HEK293 (cell line): Measurements from ENCODE around the gene ZFHX2.

Source experiments
- BCL11A ChIP-seq: fragments of 450-650 bp; formaldehyde crosslinking; IDR thresholded peaks from 2 replicates; pipeline ENCODE4 v1.5.1; 2016; ENCODE audit warnings: low read depth, missing biosample characterization, missing genetic modification characterization
- EGR2 ChIP-seq: fragments of 450-650 bp; formaldehyde crosslinking; IDR thresholded peaks from 2 replicates; pipeline ENCODE4 v1.5.1; 2016; ENCODE audit warnings: low read depth, missing biosample characterization, missing genetic modification characterization
- GLI2 ChIP-seq: fragments of 450-650 bp; formaldehyde crosslinking; IDR thresholded peaks from 2 replicates; pipeline ENCODE4; 2017; ENCODE audit warnings: missing biosample characterization, missing genetic modification characterization, low read depth, borderline replicate concordance
- GLIS1 ChIP-seq: fragments of 450-650 bp; formaldehyde crosslinking; IDR thresholded peaks from 2 replicates; pipeline ENCODE4 v1.5.1; 2016; ENCODE audit warnings: missing biosample characterization, missing genetic modification characterization
- HOXA7 ChIP-seq: sonication (generic); formaldehyde crosslinking; IDR thresholded peaks from 2 replicates; pipeline ENCODE4 v1.8.1; 2022; ENCODE audit warnings: missing genetic modification reagents, borderline replicate concordance
- HOXC10 ChIP-seq: sonication (generic); formaldehyde crosslinking; IDR thresholded peaks from 2 replicates; pipeline ENCODE4 v1.8.1; 2023; ENCODE audit warnings: mild to moderate bottlenecking, missing genetic modification reagents
- MYNN ChIP-seq: fragments of 450-650 bp; formaldehyde crosslinking; IDR thresholded peaks from 2 replicates; pipeline ENCODE4 v1.5.1; 2016; ENCODE audit warnings: missing biosample characterization, missing genetic modification characterization, borderline replicate concordance
- OVOL3 ChIP-seq: fragments of 450-650 bp; formaldehyde crosslinking; IDR thresholded peaks from 2 replicates; pipeline ENCODE4 v1.5.1; 2016; ENCODE audit warnings: missing biosample characterization, missing genetic modification characterization
- SETDB1 ChIP-seq: IDR thresholded peaks from one replicate; pipeline ENCODE4 v1.6.1; 2017; ENCODE audit warnings: mild to moderate bottlenecking, low read length, moderate library complexity, mixed read lengths; ENCODE audit not compliant: insufficient read length
- ZBTB17 ChIP-seq: fragments of 450-650 bp; formaldehyde crosslinking; IDR thresholded peaks from 2 replicates; pipeline ENCODE4 v1.5.1; 2016; ENCODE audit warnings: missing biosample characterization, missing genetic modification characterization
- ZNF112 ChIP-seq: fragments of 450-650 bp; formaldehyde crosslinking; IDR thresholded peaks from 2 replicates; pipeline ENCODE4 v1.5.0; 2017; ENCODE audit warnings: missing biosample characterization, missing genetic modification characterization
- ZNF114 ChIP-seq: fragments of 450-650 bp; formaldehyde crosslinking; IDR thresholded peaks from 2 replicates; pipeline ENCODE4 v1.5.0; 2017; ENCODE audit warnings: missing biosample characterization, missing genetic modification characterization
- ZNF140 ChIP-seq: fragments of 450-650 bp; formaldehyde crosslinking; IDR thresholded peaks from 2 replicates; pipeline ENCODE4 v1.5.1; 2016; ENCODE audit warnings: missing biosample characterization, missing genetic modification characterization
- ZNF16 ChIP-seq: fragments of 450-650 bp; formaldehyde crosslinking; IDR thresholded peaks from 2 replicates; pipeline ENCODE4 v1.5.1; 2016; ENCODE audit warnings: low read depth, missing biosample characterization, missing genetic modification characterization
- ZNF19 ChIP-seq: fragments of 450-650 bp; formaldehyde crosslinking; IDR thresholded peaks from 2 replicates; pipeline ENCODE4; 2016; ENCODE audit warnings: missing biosample characterization, missing genetic modification characterization, low read depth
- ZNF2 ChIP-seq: fragments of 450-650 bp; formaldehyde crosslinking; IDR thresholded peaks from 2 replicates; pipeline ENCODE4 v1.5.1; 2016; ENCODE audit warnings: missing biosample characterization, missing genetic modification characterization
- ZNF202 ChIP-seq: fragments of 450-650 bp; formaldehyde crosslinking; IDR thresholded peaks from 2 replicates; pipeline ENCODE4 v1.5.1; 2016; ENCODE audit warnings: missing biosample characterization, missing genetic modification characterization, borderline replicate concordance
- ZNF221 ChIP-seq: fragments of 450-650 bp; formaldehyde crosslinking; IDR thresholded peaks from 2 replicates; pipeline ENCODE4 v1.5.1; 2017; ENCODE audit warnings: missing biosample characterization, missing genetic modification characterization, borderline replicate concordance
- ZNF280D ChIP-seq: fragments of 450-650 bp; formaldehyde crosslinking; IDR thresholded peaks from 2 replicates; pipeline ENCODE4 v1.5.1; 2016; ENCODE audit warnings: missing biosample characterization, missing genetic modification characterization
- ZNF398 ChIP-seq: fragments of 450-650 bp; formaldehyde crosslinking; IDR thresholded peaks from 2 replicates; pipeline ENCODE4 v1.5.1; 2017; ENCODE audit warnings: missing biosample characterization, missing genetic modification characterization
- ZNF529 ChIP-seq: fragments of 450-650 bp; formaldehyde crosslinking; IDR thresholded peaks from 2 replicates; pipeline ENCODE4 v1.5.1; 2017; ENCODE audit warnings: missing genetic modification characterization, missing biosample characterization; ENCODE audit not compliant: insufficient replicate concordance
- ZNF548 ChIP-seq: fragments of 450-650 bp; formaldehyde crosslinking; IDR thresholded peaks from 2 replicates; pipeline ENCODE4 v1.5.1; 2016; ENCODE audit warnings: missing biosample characterization, missing genetic modification characterization
- ZNF664 ChIP-seq: fragments of 450-650 bp; formaldehyde crosslinking; IDR thresholded peaks from 2 replicates; pipeline ENCODE4 v1.5.1; 2016; ENCODE audit warnings: missing biosample characterization, missing genetic modification characterization
- ZNF701 ChIP-seq: fragments of 450-650 bp; formaldehyde crosslinking; IDR thresholded peaks from 2 replicates; pipeline ENCODE4 v1.5.1; 2016; ENCODE audit warnings: missing biosample characterization, missing genetic modification characterization
- ZNF747 ChIP-seq: fragments of 450-650 bp; formaldehyde crosslinking; IDR thresholded peaks from 2 replicates; pipeline ENCODE4 v1.5.1; 2016; ENCODE audit warnings: missing biosample characterization, missing genetic modification characterization
- ZNF776 ChIP-seq: fragments of 450-650 bp; formaldehyde crosslinking; IDR thresholded peaks from 2 replicates; pipeline ENCODE4 v1.5.0; 2017; ENCODE audit warnings: missing biosample characterization, missing genetic modification characterization, borderline replicate concordance
- ZNF785 ChIP-seq: fragments of 450-650 bp; formaldehyde crosslinking; IDR thresholded peaks from 2 replicates; pipeline ENCODE4 v1.5.1; 2016; ENCODE audit warnings: missing biosample characterization, missing genetic modification characterization
- ZSCAN23 ChIP-seq: fragments of 450-650 bp; formaldehyde crosslinking; IDR thresholded peaks from 2 replicates; pipeline ENCODE4 v1.5.1; 2016; ENCODE audit warnings: missing biosample characterization, missing genetic modification characterization
- TF ChIP-seq, protein P1 (sequence below): fragments of 450-650 bp; formaldehyde crosslinking; IDR thresholded peaks from 2 replicates; pipeline ENCODE4 v1.5.1; 2017; ENCODE audit warnings: missing biosample characterization, missing genetic modification characterization
- TF ChIP-seq, protein P2 (sequence below): fragments of 450-650 bp; formaldehyde crosslinking; IDR thresholded peaks from 2 replicates; pipeline ENCODE4 v1.5.1; 2016; ENCODE audit warnings: missing biosample characterization, missing genetic modification characterization
- TF ChIP-seq, protein P3 (sequence below): fragments of 450-650 bp; formaldehyde crosslinking; IDR thresholded peaks from 2 replicates; pipeline ENCODE4 v1.5.0; 2017; ENCODE audit warnings: missing biosample characterization, missing genetic modification characterization, borderline replicate concordance

The ZFHX2 gene

GRCh38 chr14:23551266-23552028 lies at the start of gene ZFHX2 (continued):
- TF ChIP-seq, protein P1, sequence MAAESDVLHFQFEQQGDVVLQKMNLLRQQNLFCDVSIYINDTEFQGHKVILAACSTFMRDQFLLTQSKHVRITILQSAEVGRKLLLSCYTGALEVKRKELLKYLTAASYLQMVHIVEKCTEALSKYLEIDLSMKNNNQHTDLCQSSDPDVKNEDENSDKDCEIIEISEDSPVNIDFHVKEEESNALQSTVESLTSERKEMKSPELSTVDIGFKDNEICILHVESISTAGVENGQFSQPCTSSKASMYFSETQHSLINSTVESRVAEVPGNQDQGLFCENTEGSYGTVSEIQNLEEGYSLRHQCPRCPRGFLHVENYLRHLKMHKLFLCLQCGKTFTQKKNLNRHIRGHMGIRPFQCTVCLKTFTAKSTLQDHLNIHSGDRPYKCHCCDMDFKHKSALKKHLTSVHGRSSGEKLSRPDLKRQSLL, result no peak
- TF ChIP-seq ZNF19 (tag by site-specific recombination) (no peak), BCL11A (tag by site-specific recombination) (no peak), ZNF114 (tag by site-specific recombination) (no peak), ZNF776 (no peak), ZNF221 (tag by site-specific recombination) (no peak), HOXC10 (no peak), HOXA7 (CRISPR knock-in tag) (no peak), ZNF398 (peak; percentile 90), GLI2 (no peak), ZNF785 (no peak), ZNF280D (tag by site-specific recombination) (no peak), ZNF747 (tag by site-specific recombination) (no peak), OVOL3 (tag by site-specific recombination) (no peak), GLIS1 (no peak), SETDB1 (no peak), ZBTB17 (tag by site-specific recombination) (peak; percentile 100), ZNF529 (no peak), ZNF2 (tag by site-specific recombination) (no peak; the same call in 1 of the 2 replicates), ZNF548 (tag by site-specific recombination) (no peak), ZNF202 (no peak), ZNF16 (tag by site-specific recombination) (no peak), ZNF112 (tag by site-specific recombination) (no peak), MYNN (no peak), ZNF701 (tag by site-specific recombination) (no peak), EGR2 (tag by site-specific recombination) (peak; percentile 99), ZSCAN23 (tag by site-specific recombination) (no peak), ZNF664 (no peak), ZNF140 (no peak)
- TF ChIP-seq, protein P2, sequence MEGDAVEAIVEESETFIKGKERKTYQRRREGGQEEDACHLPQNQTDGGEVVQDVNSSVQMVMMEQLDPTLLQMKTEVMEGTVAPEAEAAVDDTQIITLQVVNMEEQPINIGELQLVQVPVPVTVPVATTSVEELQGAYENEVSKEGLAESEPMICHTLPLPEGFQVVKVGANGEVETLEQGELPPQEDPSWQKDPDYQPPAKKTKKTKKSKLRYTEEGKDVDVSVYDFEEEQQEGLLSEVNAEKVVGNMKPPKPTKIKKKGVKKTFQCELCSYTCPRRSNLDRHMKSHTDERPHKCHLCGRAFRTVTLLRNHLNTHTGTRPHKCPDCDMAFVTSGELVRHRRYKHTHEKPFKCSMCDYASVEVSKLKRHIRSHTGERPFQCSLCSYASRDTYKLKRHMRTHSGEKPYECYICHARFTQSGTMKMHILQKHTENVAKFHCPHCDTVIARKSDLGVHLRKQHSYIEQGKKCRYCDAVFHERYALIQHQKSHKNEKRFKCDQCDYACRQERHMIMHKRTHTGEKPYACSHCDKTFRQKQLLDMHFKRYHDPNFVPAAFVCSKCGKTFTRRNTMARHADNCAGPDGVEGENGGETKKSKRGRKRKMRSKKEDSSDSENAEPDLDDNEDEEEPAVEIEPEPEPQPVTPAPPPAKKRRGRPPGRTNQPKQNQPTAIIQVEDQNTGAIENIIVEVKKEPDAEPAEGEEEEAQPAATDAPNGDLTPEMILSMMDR (tag by site-specific recombination), result no peak
- TF ChIP-seq, protein P3, sequence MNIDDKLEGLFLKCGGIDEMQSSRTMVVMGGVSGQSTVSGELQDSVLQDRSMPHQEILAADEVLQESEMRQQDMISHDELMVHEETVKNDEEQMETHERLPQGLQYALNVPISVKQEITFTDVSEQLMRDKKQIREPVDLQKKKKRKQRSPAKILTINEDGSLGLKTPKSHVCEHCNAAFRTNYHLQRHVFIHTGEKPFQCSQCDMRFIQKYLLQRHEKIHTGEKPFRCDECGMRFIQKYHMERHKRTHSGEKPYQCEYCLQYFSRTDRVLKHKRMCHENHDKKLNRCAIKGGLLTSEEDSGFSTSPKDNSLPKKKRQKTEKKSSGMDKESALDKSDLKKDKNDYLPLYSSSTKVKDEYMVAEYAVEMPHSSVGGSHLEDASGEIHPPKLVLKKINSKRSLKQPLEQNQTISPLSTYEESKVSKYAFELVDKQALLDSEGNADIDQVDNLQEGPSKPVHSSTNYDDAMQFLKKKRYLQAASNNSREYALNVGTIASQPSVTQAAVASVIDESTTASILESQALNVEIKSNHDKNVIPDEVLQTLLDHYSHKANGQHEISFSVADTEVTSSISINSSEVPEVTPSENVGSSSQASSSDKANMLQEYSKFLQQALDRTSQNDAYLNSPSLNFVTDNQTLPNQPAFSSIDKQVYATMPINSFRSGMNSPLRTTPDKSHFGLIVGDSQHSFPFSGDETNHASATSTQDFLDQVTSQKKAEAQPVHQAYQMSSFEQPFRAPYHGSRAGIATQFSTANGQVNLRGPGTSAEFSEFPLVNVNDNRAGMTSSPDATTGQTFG (tag by site-specific recombination), result no peak
